H1 (cell line): ENCODE measurements around the gene TGFBR1. TPM values are rescaled to one million over a fixed set of nuclear protein-coding genes. Genes with fewer than 3 reads are reported as not detected.

Source experiments
- CTCF ChIA-PET: fragments of 300-600 bp; sonication (Branson Sonifier 250); formaldehyde crosslinking; loops from one replicate; lab custom pipeline; 2021; ENCODE audit not compliant: partially characterized antibody; lab: Charles Lee
- POLR2A ChIA-PET: fragments of 300-600 bp; sonication (Branson Sonifier 250); formaldehyde crosslinking; loops from one replicate; lab custom pipeline; 2021; ENCODE audit warnings: inconsistent platforms; ENCODE audit not compliant: partially characterized antibody; lab: Charles Lee
- DNase-seq, 2 experiments: peaks; one replicate each; pipeline versions ENCODE4 v3.0.0 to v3.0.0-alpha.2; 2010 to 2022; ENCODE audit warnings: low spot score in 2 of 2, low read depth in 1 of 2, mixed read lengths in 1 of 2
- FAIRE-seq: peaks from 2 replicates; lab custom pipeline; 2011; peaks lifted over from hg19 to GRCh38; lab: Jason Lieb, UNC
- H2AFZ ChIP-seq: 2 replicates; pipeline ENCODE4 v1.8.1; 2012; ENCODE audit warnings: low read length, inconsistent platforms
- H2AK5ac ChIP-seq: 2 replicates; pipeline ENCODE4 v1.6.1; 2013; ENCODE audit warnings: low read depth, low read length
- H2BK120ac ChIP-seq: replicated peaks from 2 replicates; pipeline ENCODE3; 2013; ENCODE audit warnings: low read depth, low read length, inconsistent platforms
- H2BK12ac ChIP-seq: 2 replicates; pipeline ENCODE4 v1.6.1; 2013; ENCODE audit warnings: low read depth, low read length
- H2BK15ac ChIP-seq: 2 replicates; pipeline ENCODE4 v1.6.1; 2013; ENCODE audit warnings: low read length
- H2BK20ac ChIP-seq: 2 replicates; pipeline ENCODE4 v1.6.1; 2013; ENCODE audit warnings: low read length
- H2BK5ac ChIP-seq: 2 replicates; pipeline ENCODE4 v1.6.1; 2013; ENCODE audit warnings: low read depth, low read length
- H3K14ac ChIP-seq: 2 replicates; pipeline ENCODE4 v1.6.1; 2013; ENCODE audit warnings: inconsistent platforms; ENCODE audit not compliant: insufficient read length
- H3K18ac ChIP-seq: 2 replicates; pipeline ENCODE4 v1.6.1; 2013; ENCODE audit warnings: low read length; ENCODE audit errors: extremely low read depth
- H3K23ac ChIP-seq: 2 replicates; pipeline ENCODE4 v1.6.1; 2013; ENCODE audit warnings: inconsistent platforms; ENCODE audit not compliant: insufficient read length
- H3K23me2 ChIP-seq: 2 replicates; pipeline ENCODE4 v1.6.1; 2013; ENCODE audit warnings: low read depth, low read length
- H3K27ac ChIP-seq: 2 replicates; pipeline ENCODE4 v1.6.1; 2011; ENCODE audit warnings: low read depth, low read length, inconsistent platforms
- H3K27me3 ChIP-seq, 4 experiments: replicated peaks in 1 of 4; 1 replicate in 1 of 4; 2 replicates in 3 of 4; pipeline versions ENCODE4 v1.6.1 to v1.8.1; 2011 to 2013; ENCODE audit warnings: low read length in 3 of 4, mild to moderate bottlenecking in 3 of 4, inconsistent platforms in 2 of 4, mixed read lengths in 2 of 4, moderate library complexity in 1 of 4; ENCODE audit not compliant: control insufficient read depth in 3 of 4, insufficient read depth in 3 of 4; ENCODE audit errors: extremely low read depth in 1 of 4
- H3K36me3 ChIP-seq, 4 experiments: 2 replicates each; pipeline versions ENCODE4 v1.6.1 to v1.8.1; 2011 to 2013; ENCODE audit warnings: mild to moderate bottlenecking in 4 of 4, low read length in 3 of 4, moderate library complexity in 2 of 4, control low read depth in 1 of 4, inconsistent platforms in 1 of 4; ENCODE audit not compliant: insufficient read depth in 4 of 4, control insufficient read depth in 2 of 4
- H3K4ac ChIP-seq: replicated peaks from 2 replicates; pipeline ENCODE3; 2013; ENCODE audit warnings: low read length, low read depth, mixed read lengths, inconsistent platforms; ENCODE audit not compliant: insufficient read length
- H3K4me1 ChIP-seq, 4 experiments: replicated peaks in 1 of 4; 1 replicate in 1 of 4; 2 replicates in 3 of 4; pipeline versions ENCODE4 v1.6.1 to v1.8.1; 2011 to 2013; ENCODE audit warnings: low read length in 3 of 4, inconsistent platforms in 2 of 4, mixed read lengths in 1 of 4; ENCODE audit not compliant: insufficient read depth in 4 of 4, control insufficient read depth in 3 of 4
- H3K4me2 ChIP-seq, 2 experiments: 2 replicates each; pipeline versions ENCODE4 v1.6.1 to v1.8.1; 2011 to 2013; ENCODE audit warnings: low read depth in 2 of 2, low read length in 2 of 2, control low read depth in 1 of 2, inconsistent platforms in 1 of 2, mild to moderate bottlenecking in 1 of 2; ENCODE audit not compliant: insufficient read depth in 1 of 2
- H3K4me3 ChIP-seq, 4 experiments: fragments of 200-600, 300-600 bp in 1 of 4; sonication (generic), shearing (Covaris generic), sonication (Bioruptor Twin) in 1 of 4; 2 replicates each; pipeline versions ENCODE4 v1.5.1 to v1.8.1; 2011 to 2016; ENCODE audit warnings: low read length in 4 of 4, low read depth in 3 of 4, control low read depth in 2 of 4, inconsistent platforms in 2 of 4, mild to moderate bottlenecking in 2 of 4, mixed read lengths in 1 of 4, moderate library complexity in 1 of 4; ENCODE audit not compliant: insufficient read depth in 2 of 4; ENCODE audit errors: extremely low read depth in 1 of 4
- H3K56ac ChIP-seq: replicated peaks from 2 replicates; pipeline ENCODE3; 2013; ENCODE audit warnings: low read depth, mild to moderate bottlenecking, mixed read lengths, low read length, inconsistent platforms; ENCODE audit not compliant: insufficient read length
- H3K79me1 ChIP-seq: 2 replicates; pipeline ENCODE4 v1.6.1; 2013; ENCODE audit warnings: low read depth, low read length, control low read depth
- H3K79me2 ChIP-seq, 2 experiments: 2 replicates each; pipeline versions ENCODE4 v1.6.1 to v1.8.1; 2012 to 2013; ENCODE audit warnings: low read length in 2 of 2, mild to moderate bottlenecking in 2 of 2, inconsistent platforms in 1 of 2; ENCODE audit not compliant: insufficient read depth in 2 of 2, control insufficient read depth in 1 of 2
- H3K9ac ChIP-seq, 4 experiments: replicated peaks in 1 of 4; 1 replicate in 1 of 4; 2 replicates in 3 of 4; pipeline versions ENCODE4 v1.6.1 to v1.8.1; 2011 to 2013; ENCODE audit warnings: low read depth in 3 of 4, low read length in 3 of 4, control low read depth in 2 of 4, mild to moderate bottlenecking in 2 of 4, moderate library complexity in 2 of 4, inconsistent platforms in 1 of 4; ENCODE audit errors: extremely low read depth in 1 of 4
- H3K9me3 ChIP-seq, 2 experiments: 2 replicates each; pipeline versions ENCODE4 v1.6.1 to v1.8.1; 2012 to 2013; ENCODE audit warnings: mild to moderate bottlenecking in 2 of 2, moderate library complexity in 2 of 2, control low read depth in 1 of 2, inconsistent platforms in 1 of 2, low read depth in 1 of 2, low read length in 1 of 2, mixed read lengths in 1 of 2; ENCODE audit not compliant: insufficient read depth in 2 of 2
- H4K20me1 ChIP-seq, 2 experiments: replicated peaks in 1 of 2; 2 replicates each; pipeline versions ENCODE3 to v1.8.1; 2011 to 2013; ENCODE audit warnings: inconsistent platforms in 2 of 2, low read length in 2 of 2, mild to moderate bottlenecking in 1 of 2; ENCODE audit not compliant: insufficient read depth in 2 of 2, control insufficient read depth in 1 of 2
- H4K5ac ChIP-seq: 2 replicates; pipeline ENCODE4 v1.6.1; 2013; ENCODE audit warnings: low read length, low read depth, mixed read lengths, inconsistent platforms; ENCODE audit not compliant: insufficient read length
- H4K8ac ChIP-seq: 2 replicates; pipeline ENCODE4 v1.8.0; 2013; ENCODE audit warnings: mild to moderate bottlenecking, moderate library complexity, low read length, inconsistent platforms; ENCODE audit not compliant: insufficient read depth; ENCODE audit errors: extremely low read depth
- H4K91ac ChIP-seq: replicated peaks from 2 replicates; pipeline ENCODE3; 2013; ENCODE audit warnings: low read length, mixed read lengths, inconsistent platforms; ENCODE audit not compliant: insufficient read length
- RBBP5 ChIP-seq: IDR thresholded peaks from 2 replicates; pipeline ENCODE4 v1.7.1; 2012; ENCODE audit warnings: low read depth, mild to moderate bottlenecking, inconsistent platforms, low read length, moderate library complexity, borderline replicate concordance
- SAP30 ChIP-seq: fragments of 300-600 bp; sonication (generic); IDR thresholded peaks from 2 replicates; pipeline ENCODE4 v1.7.1; 2012; ENCODE audit warnings: low read length, moderate library complexity, mild to moderate bottlenecking, inconsistent platforms; ENCODE audit not compliant: insufficient read depth, insufficient replicate concordance
- SIN3A ChIP-seq, 2 experiments: IDR thresholded peaks in 1 of 2; conservative IDR thresholded peaks in 1 of 2; 2 replicates each; pipeline ENCODE4 v1.6.1; 2011 to 2012; ENCODE audit warnings: low read length in 2 of 2, improper control_type of control experiment in 1 of 2, low read depth in 1 of 2, mild to moderate bottlenecking in 1 of 2
- SUZ12 ChIP-seq: fragments of 200-600 bp; sonication (generic); IDR thresholded peaks from 2 replicates; pipeline ENCODE4 v1.6.1; 2012; ENCODE audit warnings: mild to moderate bottlenecking, inconsistent platforms, low read length, moderate library complexity, mixed read lengths
- TCF12 ChIP-seq: IDR thresholded peaks from 2 replicates; pipeline ENCODE4 v1.6.1; 2011; ENCODE audit warnings: low read depth, mild to moderate bottlenecking, low read length
- TEAD4 ChIP-seq: IDR thresholded peaks from 2 replicates; pipeline ENCODE4 v1.6.1; 2012; ENCODE audit warnings: low read depth, low read length, inconsistent platforms, mixed read lengths
- WGBS, 2 experiments: shearing (Covaris generic) in 1 of 2; methylation state at CpG; one replicate each; pipeline versions ENCODE4 v1.1.6 to v1.1.7; 2013 to 2015; ENCODE audit warnings: low lambda C conversion rate in 2 of 2, mixed read lengths in 2 of 2, inconsistent platforms in 1 of 2, low coverage in 1 of 2, missing lambda C conversion rate in 1 of 2; ENCODE audit not compliant: insufficient replicate concordance in 2 of 2, insufficient coverage in 1 of 2, insufficient read length in 1 of 2; ENCODE audit errors: extremely low coverage in 1 of 2, missing lambda C conversion rate in 1 of 2; 5-methylcytosine and 5-hydroxymethylcytosine counted together
- polyA plus RNA-seq, 7 experiments: library from polyadenylated mRNA; depleted of rRNA in 3 of 7; stranded (reverse) in 5 of 7; unstranded in 2 of 7; fragments of >200 nt in 5 of 7; fragments of 200-250 nt in 2 of 7; gene quantifications; 1 replicate in 5 of 7; 2 replicates in 1 of 7; 4 replicates in 1 of 7; pipeline versions ENCODE4 v1.2.1 to v1.2.3, GENCODE V29; 2011 to 2013; ENCODE audit warnings: missing spikeins in 2 of 7, mixed read lengths in 2 of 7
- total RNA-seq: library from RNA; stranded (reverse); fragmentation: NEBNext Ultra II Directional; extraction: Animal tissue kit (Norgen Biotek cat#: 25700); gene quantifications from 2 replicates; pipeline ENCODE4 v1.2.1, GENCODE V29; 2021

The TGFBR1 gene
- total and polyA plus RNA-seq, 2 of the 8 experiments (the other 6 are each of a cell fraction or from before 2014, with no cell fraction given): 16.8 to 52.4 TPM

DNA sequence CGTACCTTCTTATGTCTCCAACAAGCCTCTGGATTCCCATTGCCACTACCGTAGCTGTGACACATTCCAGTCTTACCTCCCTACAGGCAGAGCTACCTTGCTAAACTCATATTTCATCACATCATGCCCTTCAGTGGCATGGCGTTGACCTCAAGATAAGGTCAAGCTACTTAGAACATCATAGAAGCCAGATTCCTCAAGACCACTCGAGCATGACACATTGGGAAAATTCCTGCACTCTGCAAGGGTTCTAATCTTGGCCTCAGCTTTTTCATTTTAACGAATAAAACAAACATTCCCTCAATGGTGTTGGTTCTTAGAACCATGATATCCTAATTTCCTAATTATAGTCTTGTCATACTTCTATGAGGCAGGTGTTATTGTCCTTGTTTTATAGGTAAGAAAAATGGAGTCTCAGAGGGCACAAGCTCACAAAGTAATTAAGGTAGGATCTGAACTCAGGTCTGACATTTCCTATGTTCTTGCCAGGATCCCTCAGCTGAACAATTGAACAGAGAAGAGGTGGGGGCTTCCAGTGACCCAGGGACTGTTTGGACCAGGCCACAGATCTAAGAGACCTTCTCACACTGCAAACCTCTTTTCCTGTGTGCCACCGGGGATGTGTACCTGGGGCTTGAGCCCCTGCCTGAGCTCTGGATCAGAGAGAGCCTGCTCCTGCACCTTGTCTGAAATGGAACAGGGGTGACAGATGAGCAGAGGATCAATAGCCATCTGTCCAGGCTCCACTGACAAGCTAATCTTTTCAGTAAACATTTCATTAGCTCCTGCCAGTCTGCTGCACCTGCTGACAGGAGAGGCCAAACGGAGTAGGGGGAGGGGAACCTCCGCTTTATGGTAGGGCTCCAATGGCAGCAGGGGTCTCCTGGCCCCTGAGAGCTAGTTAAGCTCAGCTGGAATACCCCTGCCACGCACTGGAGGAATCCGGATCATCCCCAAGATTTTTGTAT, 67.5 kb downstream of the TGFBR1 start:
- H3K23me2 ChIP-seq: peaks cover 4% of the 10 kb centered on the region; the same call in 1 of the 2 replicates
- no peak overlapping the region for H2BK20ac ChIP-seq
- no peak for DNase-seq
- no peak overlapping the region for H4K91ac ChIP-seq
- 0 out of 2 replicates have a peak, but pooled peaks have one; percentile 25 for TF ChIP-seq TCF12
- no peak for TF ChIP-seq SIN3A (conservative IDR thresholded peaks at IDR 0.05 in 1 of 2, IDR thresholded peaks at IDR 0.05 in 1 of 2; ENCODE audit: low read depth in 1 of 2, low read length in 2 of 2)
- TF ChIP-seq RBBP5: no peak
- TF ChIP-seq SAP30: no peak
- no peak for TF ChIP-seq TEAD4
- no peak for TF ChIP-seq SUZ12
- H4K8ac ChIP-seq: no peak overlapping the region
- H3K36me3 ChIP-seq: no peaks in the 10 kb centered on the region
- 62% methylated on average over 10 of the region's 10 CpGs; no CpG with 5 or more reads in 1 of the 2 experiments for WGBS, 2 experiments
- no peak overlapping the region; the same call in 1 of the 2 replicates for H3K18ac ChIP-seq
- POLR2A ChIA-PET: interaction anchor here (0.8 kb wide), 1 partner anchor 49 kb away, joined by 5 read pairs; the partner anchor contains the start of genes ALG2 and SEC61B
- no peak overlapping the region for H2BK12ac ChIP-seq
- no peaks in the 10 kb centered on the region for H3K9me3 ChIP-seq
- H2BK120ac ChIP-seq: no peak overlapping the region
- no peaks in the 10 kb centered on the region for H4K20me1 ChIP-seq
- H3K27me3 ChIP-seq: no peaks in the 10 kb centered on the region; a peak in 1 of 7 replicates
- no peak overlapping the region for H3K27ac ChIP-seq
- no peak overlapping the region for H3K9ac ChIP-seq
- H3K79me2 ChIP-seq: no peaks in the 10 kb centered on the region
- H3K79me1 ChIP-seq: no peaks in the 10 kb centered on the region
- 0 out of 4 replicates have a peak overlapping the region, but pooled peaks of 1 of the 2 experiments have one; percentile 4 for H3K4me2 ChIP-seq
- no peak overlapping the region for H2AK5ac ChIP-seq
- no peak overlapping the region for H3K56ac ChIP-seq
- H2BK5ac ChIP-seq: no peak overlapping the region
- FAIRE-seq: peak; percentile 42
- no peak overlapping the region for H2AFZ ChIP-seq
- no peak overlapping the region for H3K4me3 ChIP-seq
- no peak overlapping the region for H4K5ac ChIP-seq
- no peak overlapping the region for H3K4ac ChIP-seq
- CTCF ChIA-PET: interaction anchor here (0.6 to 5.3 kb wide), 11 partner anchors 9 to 1291 kb away, joined by 3 to 41 read pairs (median 3); no protein-coding TSS in a partner anchor
- H3K14ac ChIP-seq: no peak overlapping the region
- peaks cover 9 to 29% (median 18%) of the 10 kb centered on the region in 4 experiments for H3K4me1 ChIP-seq
- H2BK15ac ChIP-seq: no peak overlapping the region
- no peak overlapping the region for H3K23ac ChIP-seq
